Muscle layer of colon (tissue), 2 donors: ENCODE results near the gene ZFYVE26.

ENCODE experiments used
- H3K27ac ChIP-seq: one replicate; pipeline ENCODE4 v1.7.0; 2013; ENCODE audit warnings: low read depth, mild to moderate bottlenecking, low read length, moderate library complexity
- H3K27me3 ChIP-seq, 2 donors: one replicate each; pipeline ENCODE4 v1.7.0; 2013; ENCODE audit warnings: low read length in 2 of 2, mild to moderate bottlenecking in 2 of 2; ENCODE audit not compliant: insufficient read depth in 2 of 2, control insufficient read depth in 1 of 2
- H3K36me3 ChIP-seq: one replicate; pipeline ENCODE4 v1.7.0; 2013; ENCODE audit warnings: mild to moderate bottlenecking, low read length; ENCODE audit not compliant: insufficient read depth
- H3K4me1 ChIP-seq: one replicate; pipeline ENCODE4 v1.7.0; 2013; ENCODE audit warnings: mild to moderate bottlenecking, low read length; ENCODE audit not compliant: insufficient read depth
- H3K4me3 ChIP-seq, 2 donors: one replicate each; pipeline ENCODE4 v1.7.0; 2013; ENCODE audit warnings: low read length in 2 of 2, low read depth in 1 of 2, mild to moderate bottlenecking in 1 of 2, moderate library complexity in 1 of 2
- H3K9ac ChIP-seq: one replicate; pipeline ENCODE4 v1.7.0; 2013; ENCODE audit warnings: low read length
- H3K9me3 ChIP-seq: one replicate; pipeline ENCODE4 v1.7.0; 2013; ENCODE audit warnings: mild to moderate bottlenecking, low read length
- donor health status: abdominal sarcoma.
- donor health status: Adenocarcinoma of cecum.

The ZFYVE26 gene

GRCh38 chr14:67766035-67766680 lies 50.2 kb downstream of the ZFYVE26 start:
- H3K4me3 ChIP-seq, result no peak overlapping the region
- H3K36me3 ChIP-seq, result peaks cover 83% of the 10 kb centered on the region
- H3K27me3 ChIP-seq, result no peaks in the 10 kb centered on the region
- no peak overlapping the region for H3K27ac ChIP-seq
- no peak overlapping the region for H3K9ac ChIP-seq
- H3K4me1 ChIP-seq, result no peaks in the 10 kb centered on the region
- no peaks in the 10 kb centered on the region for H3K9me3 ChIP-seq

- H3K4me1 ChIP-seq, result no peaks in the 10 kb centered on the region
- no peak overlapping the region for H3K27ac ChIP-seq
- H3K27me3 ChIP-seq, result no peaks in the 10 kb centered on the region
- no peak overlapping the region for H3K4me3 ChIP-seq
- no peak overlapping the region for H3K9ac ChIP-seq
- H3K9me3 ChIP-seq, result no peaks in the 10 kb centered on the region
- H3K36me3 ChIP-seq, result peaks cover 85% of the 10 kb centered on the region
These were observed 51.1 kb downstream of the ZFYVE26 start for GRCh38 chr14:67765192-67765834.

- no peak overlapping the region for H3K27ac ChIP-seq
- no peaks in the 10 kb centered on the region for H3K27me3 ChIP-seq
- peaks cover 86% of the 10 kb centered on the region for H3K36me3 ChIP-seq
- no peaks in the 10 kb centered on the region for H3K4me1 ChIP-seq
- no peak overlapping the region for H3K4me3 ChIP-seq
- no peaks in the 10 kb centered on the region for H3K9me3 ChIP-seq
- H3K9ac ChIP-seq, result no peak overlapping the region
These were observed 51.9 kb downstream of the ZFYVE26 start for GRCh38 chr14:67764496-67764895.

GRCh38 chr14:67763158-67763822 lies 53.1 kb downstream of the ZFYVE26 start:
- peaks cover 75% of the 10 kb centered on the region for H3K36me3 ChIP-seq
- no peak overlapping the region for H3K27ac ChIP-seq
- no peaks in the 10 kb centered on the region for H3K27me3 ChIP-seq
- H3K9me3 ChIP-seq, result no peaks in the 10 kb centered on the region
- H3K9ac ChIP-seq, result no peak overlapping the region
- H3K4me1 ChIP-seq, result no peaks in the 10 kb centered on the region
- no peak overlapping the region for H3K4me3 ChIP-seq

DNA sequence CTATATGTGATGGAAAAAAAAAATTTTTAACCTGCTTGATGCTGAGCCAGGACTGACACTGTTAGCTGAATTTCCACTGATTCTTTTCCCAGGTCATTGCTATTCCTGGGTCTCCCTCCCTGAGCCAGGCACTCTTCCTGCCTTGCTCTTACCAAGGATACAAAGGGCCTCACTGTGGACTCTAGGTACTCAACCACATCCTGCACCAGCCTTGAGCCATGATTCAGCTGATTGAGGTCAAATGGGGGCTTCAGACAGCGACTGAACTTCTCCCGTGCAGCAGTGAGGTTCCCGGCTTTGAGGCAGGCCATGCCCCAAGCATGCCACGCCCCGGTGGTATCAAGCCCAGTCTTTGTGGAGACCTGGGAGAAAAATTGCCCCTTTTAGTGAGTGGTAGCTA lies 54.3 kb downstream of the ZFYVE26 start:
- no peaks in the 10 kb centered on the region for H3K4me1 ChIP-seq
- H3K27me3 ChIP-seq, result no peaks in the 10 kb centered on the region
- H3K36me3 ChIP-seq, result peaks cover 63% of the 10 kb centered on the region
- H3K9me3 ChIP-seq, result no peaks in the 10 kb centered on the region
- H3K27ac ChIP-seq, result no peak overlapping the region
- H3K9ac ChIP-seq, result no peak overlapping the region
- no peak overlapping the region for H3K4me3 ChIP-seq

DNA sequence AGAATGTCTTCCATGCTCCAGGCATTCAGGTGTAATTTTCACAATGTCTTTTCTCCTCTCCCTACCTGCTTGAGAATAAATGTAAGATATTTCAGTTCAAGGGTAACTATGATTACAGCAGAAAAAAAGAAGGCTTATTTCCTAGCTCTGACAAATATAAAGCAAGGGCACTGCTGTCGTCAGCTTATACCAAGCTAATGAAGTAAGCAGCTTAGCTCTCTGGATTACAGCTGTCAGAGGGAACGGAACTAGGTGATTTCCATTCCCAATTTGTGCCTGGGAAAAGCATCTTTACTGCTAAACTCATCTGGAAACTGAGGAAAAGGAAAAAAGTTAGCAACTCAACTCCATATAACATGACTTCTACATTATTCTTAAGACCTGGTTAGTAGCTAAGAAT lies 56.5 kb downstream of the ZFYVE26 start:
- no peaks in the 10 kb centered on the region for H3K9me3 ChIP-seq
- H3K4me3 ChIP-seq, result no peak overlapping the region
- peaks cover 49% of the 10 kb centered on the region for H3K36me3 ChIP-seq
- H3K27ac ChIP-seq, result no peak overlapping the region
- H3K27me3 ChIP-seq, result no peaks in the 10 kb centered on the region
- no peak overlapping the region for H3K9ac ChIP-seq
- H3K4me1 ChIP-seq, result no peaks in the 10 kb centered on the region

DNA sequence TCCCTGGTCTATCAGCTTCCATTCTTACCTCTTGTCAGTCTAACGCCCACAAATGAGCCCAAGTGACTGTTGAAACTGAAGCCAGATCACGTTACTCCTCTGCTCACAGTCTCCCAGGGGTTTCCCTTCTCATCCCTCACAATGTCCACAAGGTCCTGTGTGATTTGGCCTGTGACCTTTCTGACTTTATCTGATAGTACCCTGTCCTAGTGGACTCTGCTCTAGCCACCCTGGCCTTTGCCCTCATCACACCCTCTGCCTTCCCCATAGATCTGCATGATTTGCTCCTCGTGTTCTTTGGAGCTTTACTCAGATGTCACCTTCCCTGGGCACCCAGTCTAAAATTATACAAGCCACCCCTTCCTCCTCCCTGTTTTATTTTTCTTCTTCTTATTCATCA lies 59.2 kb downstream of the ZFYVE26 start:
- no peak overlapping the region for H3K4me3 ChIP-seq
- H3K27me3 ChIP-seq, result no peaks in the 10 kb centered on the region
- peaks cover 56% of the 10 kb centered on the region for H3K36me3 ChIP-seq
- no peaks in the 10 kb centered on the region for H3K4me1 ChIP-seq
- no peak overlapping the region for H3K27ac ChIP-seq
- no peaks in the 10 kb centered on the region for H3K9me3 ChIP-seq
- H3K9ac ChIP-seq, result no peak overlapping the region

GRCh38 chr14:67756496-67756895 lies 59.9 kb downstream of the ZFYVE26 start:
- Histone ChIP-seq H3K9me3 (no peaks in the 10 kb centered on the region), H3K27ac (no peak overlapping the region), H3K27me3 (no peaks in the 10 kb centered on the region), H3K36me3 (peaks cover 58% of the 10 kb centered on the region), H3K4me1 (no peaks in the 10 kb centered on the region), H3K9ac (no peak overlapping the region), H3K4me3 (no peak overlapping the region)

DNA sequence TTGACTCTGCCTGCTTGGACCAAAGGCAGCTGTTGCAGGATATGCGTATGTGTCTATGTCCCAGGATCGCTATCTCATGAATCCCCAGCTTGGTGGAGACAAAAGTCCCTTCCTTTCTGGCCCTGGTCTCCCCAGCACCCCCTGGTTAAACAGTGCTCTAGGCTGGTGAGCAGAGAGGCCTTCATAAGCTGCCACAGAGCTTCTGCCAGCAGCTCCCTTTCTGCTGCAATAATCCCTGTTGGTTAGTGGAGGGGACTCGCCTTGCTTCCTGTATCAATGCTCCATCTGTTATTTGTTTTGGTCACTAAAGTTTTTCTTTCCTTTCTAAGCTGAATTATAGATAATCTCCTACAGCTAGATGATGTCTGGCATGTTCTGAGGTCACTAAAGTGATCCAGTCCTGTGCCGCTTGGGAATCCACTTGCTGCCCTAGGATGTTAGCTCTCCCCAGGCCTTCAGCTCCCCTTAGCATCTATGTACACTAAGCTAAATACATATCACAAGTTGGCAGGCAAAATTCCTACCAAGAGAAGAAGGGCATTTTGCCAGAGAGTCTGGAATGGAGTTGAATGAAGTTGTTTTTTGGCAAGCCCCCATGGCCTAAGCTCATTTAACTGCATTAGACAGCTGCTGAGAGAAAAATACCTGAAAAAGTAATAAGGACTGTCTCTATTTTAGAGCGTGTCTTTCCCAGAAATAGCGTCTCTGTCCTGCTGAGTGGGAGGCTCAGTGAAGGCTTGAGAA lies 66.9 kb downstream of the ZFYVE26 start:
- Histone ChIP-seq H3K4me3 (no peak overlapping the region), H3K4me1 (no peaks in the 10 kb centered on the region), H3K27me3 (no peaks in the 10 kb centered on the region), H3K9me3 (no peaks in the 10 kb centered on the region), H3K36me3 (peaks cover 59% of the 10 kb centered on the region), H3K9ac (no peak overlapping the region), H3K27ac (no peak overlapping the region)

GRCh38 chr14:67748312-67748711 lies 68.1 kb downstream of the ZFYVE26 start:
- Histone ChIP-seq H3K4me3 (no peak overlapping the region), H3K36me3 (peaks cover 47% of the 10 kb centered on the region), H3K27me3 (no peaks in the 10 kb centered on the region), H3K27ac (no peak overlapping the region), H3K4me1 (no peaks in the 10 kb centered on the region), H3K9ac (no peak overlapping the region), H3K9me3 (no peaks in the 10 kb centered on the region)

DNA sequence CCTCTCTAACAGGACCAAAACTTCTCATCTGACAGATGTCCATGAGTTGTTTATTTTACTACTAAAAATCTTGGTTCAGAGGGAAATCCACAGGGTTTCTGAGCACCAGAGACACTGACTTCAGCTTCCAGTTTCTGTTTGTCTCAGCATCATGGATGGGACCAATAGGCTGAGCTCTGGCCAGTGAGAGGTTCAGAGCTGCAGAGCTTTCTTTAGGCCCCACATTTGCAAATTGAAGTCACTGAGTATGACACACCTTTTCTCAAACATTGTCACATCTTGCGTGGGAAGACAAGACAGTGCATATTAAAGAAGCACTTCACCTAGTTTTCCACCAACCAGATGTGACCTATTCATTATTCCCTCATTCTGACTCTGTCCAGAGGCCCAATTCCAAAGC lies 69.5 kb downstream of the ZFYVE26 start:
- H3K36me3 ChIP-seq, result peaks cover 33% of the 10 kb centered on the region
- H3K4me3 ChIP-seq, result no peak overlapping the region
- no peaks in the 10 kb centered on the region for H3K27me3 ChIP-seq

More for the DNA sequence above, 69.5 kb downstream of the ZFYVE26 start:
- no peak overlapping the region for H3K27ac ChIP-seq
- H3K4me1 ChIP-seq, result no peaks in the 10 kb centered on the region
- H3K9me3 ChIP-seq, result no peaks in the 10 kb centered on the region
- no peak overlapping the region for H3K9ac ChIP-seq
